ENCODE results near the gene EXOC3L2.

- no peak for TF ChIP-seq EZH2phosphoT487 (IDR thresholded peaks at IDR 0.05; ENCODE audit: borderline replicate concordance, low read depth)
- TF ChIP-seq JUND (IDR thresholded peaks at IDR 0.05): no peak
- TF ChIP-seq CHD2 (IDR thresholded peaks at IDR 0.05; ENCODE audit: low read length, partially characterized antibody): no peak
- TF ChIP-seq CTCF (IDR thresholded peaks at IDR 0.05): no peak
Observed at GRCh38 chr19:45283443-45284033, 38.3 kb upstream of the EXOC3L2 start.
